ENCODE data around the gene ITSN1.
"Not testable (repeated sequence)": the region's sequence is repeated elsewhere in the genome, so short reads cannot be mapped to it uniquely, and the experiment has no call there.

ITSN1 gene

GRCh38 chr21:33771976-33772375 lies 129.7 kb downstream of the ITSN1 start:
- H3K27ac ChIP-seq = no peak overlapping the region
- TF ChIP-seq CTCF (conservative IDR thresholded peaks at IDR 0.05) = no peak

- peak overlapping the region; percentile 45 for H3K27ac ChIP-seq
- no peak for TF ChIP-seq CTCF (conservative IDR thresholded peaks at IDR 0.05)
Measured at GRCh38 chr21:33774551-33774950, 132.2 kb downstream of the ITSN1 start.

DNA sequence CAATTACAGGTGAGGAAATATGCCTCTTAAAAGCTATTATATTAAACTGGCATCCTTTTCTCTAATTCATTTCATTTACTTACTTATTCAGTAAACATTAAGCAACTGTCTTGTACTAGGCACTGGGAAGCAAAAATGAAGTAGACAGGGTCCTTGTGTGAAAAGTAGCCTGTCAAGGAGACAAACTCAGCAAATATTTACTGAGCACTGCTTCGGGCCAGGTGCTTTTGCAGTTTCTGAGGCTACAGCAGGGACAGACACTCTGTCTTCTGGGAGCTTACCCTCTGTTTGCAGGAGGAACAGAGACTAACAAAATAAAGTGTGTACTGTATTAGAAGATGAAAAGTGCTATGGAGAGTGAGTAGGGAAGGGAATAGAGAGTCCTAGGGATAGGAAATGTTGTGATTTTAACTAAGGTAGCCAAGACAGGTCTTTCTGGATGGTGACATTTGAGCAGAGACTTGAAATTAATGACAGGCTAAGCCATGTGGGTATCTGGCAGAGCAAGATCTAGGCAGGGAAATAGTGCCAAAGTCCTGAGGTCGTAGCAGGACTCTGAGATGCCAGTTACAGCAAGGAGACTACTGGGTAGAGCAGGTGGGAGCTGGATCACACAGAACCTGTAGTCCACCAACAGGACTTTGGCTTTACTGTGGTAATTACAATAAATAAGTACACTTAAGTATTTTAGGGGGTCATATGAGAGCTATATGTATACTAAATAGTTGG lies 133.0 kb downstream of the ITSN1 start:
- no peak for TF ChIP-seq CTCF (conservative IDR thresholded peaks at IDR 0.05)
- peak overlapping the region; percentile 45 for H3K27ac ChIP-seq

GRCh38 chr21:33780631-33781030 lies 138.3 kb downstream of the ITSN1 start:
- TF ChIP-seq CTCF (conservative IDR thresholded peaks at IDR 0.05) = no peak
- H3K27ac ChIP-seq = no peak overlapping the region

DNA sequence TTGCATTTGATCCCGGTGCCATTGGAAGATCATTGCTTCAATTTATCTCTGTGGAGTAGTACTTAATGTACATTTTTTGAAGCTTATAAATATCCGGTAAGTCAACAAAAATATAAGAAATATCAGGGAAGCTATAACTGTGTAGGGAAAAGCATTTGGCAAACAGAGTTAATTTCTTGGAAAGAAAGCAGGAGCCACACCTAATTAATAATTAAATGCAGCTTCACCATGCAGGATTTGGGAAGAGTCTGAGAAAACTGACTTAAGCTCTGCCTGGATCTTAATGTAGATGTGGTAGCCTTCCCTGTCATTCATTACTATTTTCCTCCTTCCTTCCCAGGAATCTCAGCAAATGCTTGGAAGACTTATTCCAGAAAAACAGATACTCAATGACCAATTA lies 138.8 kb downstream of the ITSN1 start:
- no peak for TF ChIP-seq CTCF (conservative IDR thresholded peaks at IDR 0.05)
- no peak overlapping the region for H3K27ac ChIP-seq

GRCh38 chr21:33783187-33783979 lies 141.1 kb downstream of the ITSN1 start:
- peak overlapping the region; percentile 7; the same call in 1 of the 2 replicates for H3K27ac ChIP-seq
- no peak for TF ChIP-seq CTCF (conservative IDR thresholded peaks at IDR 0.05)

- H3K27ac ChIP-seq = no peak overlapping the region
Measured at GRCh38 chr21:33787431-33787830, 145.1 kb downstream of the ITSN1 start.

GRCh38 chr21:33788438-33788837 lies 146.1 kb downstream of the ITSN1 start:
- H3K27ac ChIP-seq = not testable (repeated sequence)

More at GRCh38 chr21:33787431-33787830, 145.1 kb downstream of the ITSN1 start:
- no peak for TF ChIP-seq CTCF (conservative IDR thresholded peaks at IDR 0.05)

All from VCaP (cell line).